Loucy (cell line): Measurements from ENCODE around the gene SLC9A3.

Experiments
- EZH2phosphoT487 ChIP-seq: fragments of 200-600 bp; IDR thresholded peaks from 2 replicates; pipeline ENCODE4 v1.6.1; 2018; ENCODE audit warnings: antibody characterized with exemption, mild to moderate bottlenecking, moderate library complexity, borderline replicate concordance
- TF ChIP-seq, protein P1 (sequence below): fragments of 200-600 bp; sonication (generic); conservative IDR thresholded peaks from 2 replicates; pipeline ENCODE4 v1.5.1; 2014; ENCODE audit warnings: mild to moderate bottlenecking, antibody characterized with exemption, low read length

DNA sequence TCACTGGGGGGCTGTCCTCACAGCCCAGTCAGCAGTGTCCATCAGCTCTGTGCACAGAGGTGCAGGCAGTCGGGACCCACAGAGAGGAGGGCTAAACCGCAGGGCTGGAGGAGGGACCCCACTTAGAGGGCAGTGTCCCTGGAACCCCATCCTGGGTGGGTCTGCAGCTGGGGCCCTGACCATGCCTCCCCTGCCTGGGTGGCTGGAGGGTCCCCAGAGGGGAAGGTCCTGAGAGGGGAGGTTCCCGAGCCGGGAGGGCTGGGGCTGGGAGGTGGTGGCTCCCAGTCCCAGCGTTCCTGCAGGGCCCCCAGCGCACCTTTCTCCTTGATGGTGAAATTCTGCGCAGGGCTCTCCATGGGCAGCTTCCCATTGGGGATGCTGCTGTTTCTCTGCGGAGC, 48.5 kb downstream of the SLC9A3 start:
- TF ChIP-seq, protein P1, sequence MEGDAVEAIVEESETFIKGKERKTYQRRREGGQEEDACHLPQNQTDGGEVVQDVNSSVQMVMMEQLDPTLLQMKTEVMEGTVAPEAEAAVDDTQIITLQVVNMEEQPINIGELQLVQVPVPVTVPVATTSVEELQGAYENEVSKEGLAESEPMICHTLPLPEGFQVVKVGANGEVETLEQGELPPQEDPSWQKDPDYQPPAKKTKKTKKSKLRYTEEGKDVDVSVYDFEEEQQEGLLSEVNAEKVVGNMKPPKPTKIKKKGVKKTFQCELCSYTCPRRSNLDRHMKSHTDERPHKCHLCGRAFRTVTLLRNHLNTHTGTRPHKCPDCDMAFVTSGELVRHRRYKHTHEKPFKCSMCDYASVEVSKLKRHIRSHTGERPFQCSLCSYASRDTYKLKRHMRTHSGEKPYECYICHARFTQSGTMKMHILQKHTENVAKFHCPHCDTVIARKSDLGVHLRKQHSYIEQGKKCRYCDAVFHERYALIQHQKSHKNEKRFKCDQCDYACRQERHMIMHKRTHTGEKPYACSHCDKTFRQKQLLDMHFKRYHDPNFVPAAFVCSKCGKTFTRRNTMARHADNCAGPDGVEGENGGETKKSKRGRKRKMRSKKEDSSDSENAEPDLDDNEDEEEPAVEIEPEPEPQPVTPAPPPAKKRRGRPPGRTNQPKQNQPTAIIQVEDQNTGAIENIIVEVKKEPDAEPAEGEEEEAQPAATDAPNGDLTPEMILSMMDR, result no peak
- no peak for TF ChIP-seq EZH2phosphoT487
